Measurements from ENCODE around the gene PPARA.

- TF ChIP-seq CTCF (IDR thresholded peaks at IDR 0.05; ENCODE audit: low read length) (no peak), EZH2 (optimal IDR thresholded peaks at IDR 0.05; ENCODE audit: low read depth, low read length) (no peak)
These were observed 82.9 kb downstream of the PPARA start for GRCh38 chr22:46233231-46233630.

All from MM.1S (cell line).